ENCODE results near the gene NR2C2. TPM values are rescaled to one million over a fixed set of nuclear protein-coding genes. Genes with fewer than 3 reads are reported as not detected.

NR2C2 gene
- total and polyA plus RNA-seq, 4 donors = 3.3 to 21.8 (median 14.5) TPM

DNA sequence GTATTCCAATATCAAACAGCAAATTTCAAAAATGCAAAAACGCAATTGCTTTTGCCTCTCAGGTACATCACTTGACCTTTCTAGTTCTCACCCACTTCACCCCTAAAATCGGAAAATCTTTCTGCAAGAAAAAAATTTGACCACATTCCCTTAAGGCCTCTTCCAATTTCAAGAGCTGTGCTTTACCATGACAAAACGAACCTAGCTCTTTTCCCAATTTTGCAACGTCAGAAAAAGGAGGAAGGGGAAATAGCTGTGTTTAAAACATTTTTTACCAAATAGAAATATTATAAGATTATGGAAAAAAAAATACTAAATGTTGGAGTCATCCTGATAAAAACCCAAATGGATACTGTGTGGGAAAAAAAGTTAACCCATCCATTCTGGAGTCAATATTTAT lies 1.1 kb upstream of the NR2C2 start:
- H3K4me1 ChIP-seq (ENCODE audit: control insufficient read depth in 4 of 4, insufficient read depth in 4 of 4, low read length in 3 of 4) = peaks cover 8 to 40% (median 36%) of the 10 kb centered on the region in 4 donors
- TF ChIP-seq RAD21 (IDR thresholded peaks at IDR 0.05) (no peak), TAF1 (conservative IDR thresholded peaks at IDR 0.05) (no peak), EGR1 (IDR thresholded peaks at IDR 0.05; ENCODE audit: low read depth in 2 of 2) (no peak), HNF4G (IDR thresholded peaks at IDR 0.05) (no peak), RXRA (IDR thresholded peaks at IDR 0.05) (no peak), JUND (IDR thresholded peaks at IDR 0.05) (no peak), GABPA (IDR thresholded peaks at IDR 0.05 in 1 of 2, conservative IDR thresholded peaks at IDR 0.05 in 1 of 2) (no peak), FOXA2 (IDR thresholded peaks at IDR 0.05) (no peak), NR2F2 (IDR thresholded peaks at IDR 0.05) (no peak), HNF4A (conservative IDR thresholded peaks at IDR 0.05) (no peak), SP1 (IDR thresholded peaks at IDR 0.05) (no peak), FOXA1 (IDR thresholded peaks at IDR 0.05) (no peak)
- TF ChIP-seq, protein P1, sequence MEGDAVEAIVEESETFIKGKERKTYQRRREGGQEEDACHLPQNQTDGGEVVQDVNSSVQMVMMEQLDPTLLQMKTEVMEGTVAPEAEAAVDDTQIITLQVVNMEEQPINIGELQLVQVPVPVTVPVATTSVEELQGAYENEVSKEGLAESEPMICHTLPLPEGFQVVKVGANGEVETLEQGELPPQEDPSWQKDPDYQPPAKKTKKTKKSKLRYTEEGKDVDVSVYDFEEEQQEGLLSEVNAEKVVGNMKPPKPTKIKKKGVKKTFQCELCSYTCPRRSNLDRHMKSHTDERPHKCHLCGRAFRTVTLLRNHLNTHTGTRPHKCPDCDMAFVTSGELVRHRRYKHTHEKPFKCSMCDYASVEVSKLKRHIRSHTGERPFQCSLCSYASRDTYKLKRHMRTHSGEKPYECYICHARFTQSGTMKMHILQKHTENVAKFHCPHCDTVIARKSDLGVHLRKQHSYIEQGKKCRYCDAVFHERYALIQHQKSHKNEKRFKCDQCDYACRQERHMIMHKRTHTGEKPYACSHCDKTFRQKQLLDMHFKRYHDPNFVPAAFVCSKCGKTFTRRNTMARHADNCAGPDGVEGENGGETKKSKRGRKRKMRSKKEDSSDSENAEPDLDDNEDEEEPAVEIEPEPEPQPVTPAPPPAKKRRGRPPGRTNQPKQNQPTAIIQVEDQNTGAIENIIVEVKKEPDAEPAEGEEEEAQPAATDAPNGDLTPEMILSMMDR (IDR thresholded peaks at IDR 0.05; ENCODE audit: low read depth, low read length, missing input control) = no peak
- TF ChIP-seq, protein P2, sequence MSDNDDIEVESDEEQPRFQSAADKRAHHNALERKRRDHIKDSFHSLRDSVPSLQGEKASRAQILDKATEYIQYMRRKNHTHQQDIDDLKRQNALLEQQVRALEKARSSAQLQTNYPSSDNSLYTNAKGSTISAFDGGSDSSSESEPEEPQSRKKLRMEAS (IDR thresholded peaks at IDR 0.05) = no peak
- TF ChIP-seq, protein P3, sequence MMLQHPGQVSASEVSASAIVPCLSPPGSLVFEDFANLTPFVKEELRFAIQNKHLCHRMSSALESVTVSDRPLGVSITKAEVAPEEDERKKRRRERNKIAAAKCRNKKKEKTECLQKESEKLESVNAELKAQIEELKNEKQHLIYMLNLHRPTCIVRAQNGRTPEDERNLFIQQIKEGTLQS (IDR thresholded peaks at IDR 0.05) = no peak
- TF ChIP-seq, protein P4, sequence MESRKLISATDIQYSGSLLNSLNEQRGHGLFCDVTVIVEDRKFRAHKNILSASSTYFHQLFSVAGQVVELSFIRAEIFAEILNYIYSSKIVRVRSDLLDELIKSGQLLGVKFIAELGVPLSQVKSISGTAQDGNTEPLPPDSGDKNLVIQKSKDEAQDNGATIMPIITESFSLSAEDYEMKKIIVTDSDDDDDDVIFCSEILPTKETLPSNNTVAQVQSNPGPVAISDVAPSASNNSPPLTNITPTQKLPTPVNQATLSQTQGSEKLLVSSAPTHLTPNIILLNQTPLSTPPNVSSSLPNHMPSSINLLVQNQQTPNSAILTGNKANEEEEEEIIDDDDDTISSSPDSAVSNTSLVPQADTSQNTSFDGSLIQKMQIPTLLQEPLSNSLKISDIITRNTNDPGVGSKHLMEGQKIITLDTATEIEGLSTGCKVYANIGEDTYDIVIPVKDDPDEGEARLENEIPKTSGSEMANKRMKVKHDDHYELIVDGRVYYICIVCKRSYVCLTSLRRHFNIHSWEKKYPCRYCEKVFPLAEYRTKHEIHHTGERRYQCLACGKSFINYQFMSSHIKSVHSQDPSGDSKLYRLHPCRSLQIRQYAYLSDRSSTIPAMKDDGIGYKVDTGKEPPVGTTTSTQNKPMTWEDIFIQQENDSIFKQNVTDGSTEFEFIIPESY (IDR thresholded peaks at IDR 0.05) = no peak
- TF ChIP-seq, protein P5, sequence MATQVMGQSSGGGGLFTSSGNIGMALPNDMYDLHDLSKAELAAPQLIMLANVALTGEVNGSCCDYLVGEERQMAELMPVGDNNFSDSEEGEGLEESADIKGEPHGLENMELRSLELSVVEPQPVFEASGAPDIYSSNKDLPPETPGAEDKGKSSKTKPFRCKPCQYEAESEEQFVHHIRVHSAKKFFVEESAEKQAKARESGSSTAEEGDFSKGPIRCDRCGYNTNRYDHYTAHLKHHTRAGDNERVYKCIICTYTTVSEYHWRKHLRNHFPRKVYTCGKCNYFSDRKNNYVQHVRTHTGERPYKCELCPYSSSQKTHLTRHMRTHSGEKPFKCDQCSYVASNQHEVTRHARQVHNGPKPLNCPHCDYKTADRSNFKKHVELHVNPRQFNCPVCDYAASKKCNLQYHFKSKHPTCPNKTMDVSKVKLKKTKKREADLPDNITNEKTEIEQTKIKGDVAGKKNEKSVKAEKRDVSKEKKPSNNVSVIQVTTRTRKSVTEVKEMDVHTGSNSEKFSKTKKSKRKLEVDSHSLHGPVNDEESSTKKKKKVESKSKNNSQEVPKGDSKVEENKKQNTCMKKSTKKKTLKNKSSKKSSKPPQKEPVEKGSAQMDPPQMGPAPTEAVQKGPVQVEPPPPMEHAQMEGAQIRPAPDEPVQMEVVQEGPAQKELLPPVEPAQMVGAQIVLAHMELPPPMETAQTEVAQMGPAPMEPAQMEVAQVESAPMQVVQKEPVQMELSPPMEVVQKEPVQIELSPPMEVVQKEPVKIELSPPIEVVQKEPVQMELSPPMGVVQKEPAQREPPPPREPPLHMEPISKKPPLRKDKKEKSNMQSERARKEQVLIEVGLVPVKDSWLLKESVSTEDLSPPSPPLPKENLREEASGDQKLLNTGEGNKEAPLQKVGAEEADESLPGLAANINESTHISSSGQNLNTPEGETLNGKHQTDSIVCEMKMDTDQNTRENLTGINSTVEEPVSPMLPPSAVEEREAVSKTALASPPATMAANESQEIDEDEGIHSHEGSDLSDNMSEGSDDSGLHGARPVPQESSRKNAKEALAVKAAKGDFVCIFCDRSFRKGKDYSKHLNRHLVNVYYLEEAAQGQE (IDR thresholded peaks at IDR 0.05) = no peak
- 25% methylated on average over 4 of the region's 4 CpGs for WGBS
- H3K4me3 ChIP-seq (ENCODE audit: low read depth in 1 of 3, low read length in 3 of 3) = peak overlapping the region; percentile 65 to 100 (median 87)
- peak overlapping the region; percentile 73 to 82 for H3K9ac ChIP-seq (ENCODE audit: low read depth in 1 of 2, low read length in 2 of 2)
- H3K27ac ChIP-seq (ENCODE audit: low read depth in 1 of 2, low read length in 2 of 2) = peak overlapping the region in 1 of 2 donors; percentile 98
- H3K36me3 ChIP-seq (ENCODE audit: control insufficient read depth in 4 of 4, insufficient read depth in 3 of 4, low read depth in 1 of 4, low read length in 3 of 4) = peaks cover 0 to 5% (median 2%) of the 10 kb centered on the region in 4 donors
- H3K9me3 ChIP-seq (ENCODE audit: control insufficient read depth in 4 of 4, low read length in 3 of 4) = no peaks in the 10 kb centered on the region
- no peak for DNase-seq (ENCODE audit: low spot score)
- no peaks in the 10 kb centered on the region for H3K27me3 ChIP-seq (ENCODE audit: control insufficient read depth in 4 of 4, insufficient read depth in 4 of 4, low read length in 3 of 4)
